H1 (cell line): ENCODE results near the gene ITGAV. TPM values are rescaled to one million over a fixed set of nuclear protein-coding genes. Genes with fewer than 3 reads are reported as not detected.

ENCODE experiments used
- CTCF ChIA-PET: fragments of 300-600 bp; sonication (Branson Sonifier 250); formaldehyde crosslinking; loops from one replicate; lab custom pipeline; 2021; ENCODE audit not compliant: partially characterized antibody; lab: Charles Lee
- POLR2A ChIA-PET: fragments of 300-600 bp; sonication (Branson Sonifier 250); formaldehyde crosslinking; loops from one replicate; lab custom pipeline; 2021; ENCODE audit warnings: inconsistent platforms; ENCODE audit not compliant: partially characterized antibody; lab: Charles Lee
- DNase-seq, 2 experiments: peaks; one replicate each; pipeline versions ENCODE4 v3.0.0 to v3.0.0-alpha.2; 2010 to 2022; ENCODE audit warnings: low spot score in 2 of 2, low read depth in 1 of 2, mixed read lengths in 1 of 2
- FAIRE-seq: peaks from 2 replicates; lab custom pipeline; 2011; peaks lifted over from hg19 to GRCh38; lab: Jason Lieb, UNC
- H2AFZ ChIP-seq: 2 replicates; pipeline ENCODE4 v1.8.1; 2012; ENCODE audit warnings: low read length, inconsistent platforms
- H2AK5ac ChIP-seq: 2 replicates; pipeline ENCODE4 v1.6.1; 2013; ENCODE audit warnings: low read depth, low read length
- H2BK120ac ChIP-seq: replicated peaks from 2 replicates; pipeline ENCODE3; 2013; ENCODE audit warnings: low read depth, low read length, inconsistent platforms
- H2BK12ac ChIP-seq: 2 replicates; pipeline ENCODE4 v1.6.1; 2013; ENCODE audit warnings: low read depth, low read length
- H2BK15ac ChIP-seq: 2 replicates; pipeline ENCODE4 v1.6.1; 2013; ENCODE audit warnings: low read length
- H2BK20ac ChIP-seq: 2 replicates; pipeline ENCODE4 v1.6.1; 2013; ENCODE audit warnings: low read length
- H2BK5ac ChIP-seq: 2 replicates; pipeline ENCODE4 v1.6.1; 2013; ENCODE audit warnings: low read depth, low read length
- H3K14ac ChIP-seq: 2 replicates; pipeline ENCODE4 v1.6.1; 2013; ENCODE audit warnings: inconsistent platforms; ENCODE audit not compliant: insufficient read length
- H3K18ac ChIP-seq: 2 replicates; pipeline ENCODE4 v1.6.1; 2013; ENCODE audit warnings: low read length; ENCODE audit errors: extremely low read depth
- H3K23ac ChIP-seq: 2 replicates; pipeline ENCODE4 v1.6.1; 2013; ENCODE audit warnings: inconsistent platforms; ENCODE audit not compliant: insufficient read length
- H3K23me2 ChIP-seq: 2 replicates; pipeline ENCODE4 v1.6.1; 2013; ENCODE audit warnings: low read depth, low read length
- H3K27ac ChIP-seq: 2 replicates; pipeline ENCODE4 v1.6.1; 2011; ENCODE audit warnings: low read depth, low read length, inconsistent platforms
- H3K27me3 ChIP-seq, 4 experiments: replicated peaks in 1 of 4; 1 replicate in 1 of 4; 2 replicates in 3 of 4; pipeline versions ENCODE4 v1.6.1 to v1.8.1; 2011 to 2013; ENCODE audit warnings: low read length in 3 of 4, mild to moderate bottlenecking in 3 of 4, inconsistent platforms in 2 of 4, mixed read lengths in 2 of 4, moderate library complexity in 1 of 4; ENCODE audit not compliant: control insufficient read depth in 3 of 4, insufficient read depth in 3 of 4; ENCODE audit errors: extremely low read depth in 1 of 4
- H3K36me3 ChIP-seq, 4 experiments: 2 replicates each; pipeline versions ENCODE4 v1.6.1 to v1.8.1; 2011 to 2013; ENCODE audit warnings: mild to moderate bottlenecking in 4 of 4, low read length in 3 of 4, moderate library complexity in 2 of 4, control low read depth in 1 of 4, inconsistent platforms in 1 of 4; ENCODE audit not compliant: insufficient read depth in 4 of 4, control insufficient read depth in 2 of 4
- H3K4ac ChIP-seq: replicated peaks from 2 replicates; pipeline ENCODE3; 2013; ENCODE audit warnings: low read length, low read depth, mixed read lengths, inconsistent platforms; ENCODE audit not compliant: insufficient read length
- H3K4me1 ChIP-seq, 4 experiments: replicated peaks in 1 of 4; 1 replicate in 1 of 4; 2 replicates in 3 of 4; pipeline versions ENCODE4 v1.6.1 to v1.8.1; 2011 to 2013; ENCODE audit warnings: low read length in 3 of 4, inconsistent platforms in 2 of 4, mixed read lengths in 1 of 4; ENCODE audit not compliant: insufficient read depth in 4 of 4, control insufficient read depth in 3 of 4
- H3K4me2 ChIP-seq, 2 experiments: 2 replicates each; pipeline versions ENCODE4 v1.6.1 to v1.8.1; 2011 to 2013; ENCODE audit warnings: low read depth in 2 of 2, low read length in 2 of 2, control low read depth in 1 of 2, inconsistent platforms in 1 of 2, mild to moderate bottlenecking in 1 of 2; ENCODE audit not compliant: insufficient read depth in 1 of 2
- H3K4me3 ChIP-seq, 4 experiments: fragments of 200-600, 300-600 bp in 1 of 4; sonication (generic), shearing (Covaris generic), sonication (Bioruptor Twin) in 1 of 4; 2 replicates each; pipeline versions ENCODE4 v1.5.1 to v1.8.1; 2011 to 2016; ENCODE audit warnings: low read length in 4 of 4, low read depth in 3 of 4, control low read depth in 2 of 4, inconsistent platforms in 2 of 4, mild to moderate bottlenecking in 2 of 4, mixed read lengths in 1 of 4, moderate library complexity in 1 of 4; ENCODE audit not compliant: insufficient read depth in 2 of 4; ENCODE audit errors: extremely low read depth in 1 of 4
- H3K56ac ChIP-seq: replicated peaks from 2 replicates; pipeline ENCODE3; 2013; ENCODE audit warnings: low read depth, mild to moderate bottlenecking, mixed read lengths, low read length, inconsistent platforms; ENCODE audit not compliant: insufficient read length
- H3K79me1 ChIP-seq: 2 replicates; pipeline ENCODE4 v1.6.1; 2013; ENCODE audit warnings: low read depth, low read length, control low read depth
- H3K79me2 ChIP-seq, 2 experiments: 2 replicates each; pipeline versions ENCODE4 v1.6.1 to v1.8.1; 2012 to 2013; ENCODE audit warnings: low read length in 2 of 2, mild to moderate bottlenecking in 2 of 2, inconsistent platforms in 1 of 2; ENCODE audit not compliant: insufficient read depth in 2 of 2, control insufficient read depth in 1 of 2
- H3K9ac ChIP-seq, 4 experiments: replicated peaks in 1 of 4; 1 replicate in 1 of 4; 2 replicates in 3 of 4; pipeline versions ENCODE4 v1.6.1 to v1.8.1; 2011 to 2013; ENCODE audit warnings: low read depth in 3 of 4, low read length in 3 of 4, control low read depth in 2 of 4, mild to moderate bottlenecking in 2 of 4, moderate library complexity in 2 of 4, inconsistent platforms in 1 of 4; ENCODE audit errors: extremely low read depth in 1 of 4
- H3K9me3 ChIP-seq, 2 experiments: 2 replicates each; pipeline versions ENCODE4 v1.6.1 to v1.8.1; 2012 to 2013; ENCODE audit warnings: mild to moderate bottlenecking in 2 of 2, moderate library complexity in 2 of 2, control low read depth in 1 of 2, inconsistent platforms in 1 of 2, low read depth in 1 of 2, low read length in 1 of 2, mixed read lengths in 1 of 2; ENCODE audit not compliant: insufficient read depth in 2 of 2
- H4K20me1 ChIP-seq, 2 experiments: replicated peaks in 1 of 2; 2 replicates each; pipeline versions ENCODE3 to v1.8.1; 2011 to 2013; ENCODE audit warnings: inconsistent platforms in 2 of 2, low read length in 2 of 2, mild to moderate bottlenecking in 1 of 2; ENCODE audit not compliant: insufficient read depth in 2 of 2, control insufficient read depth in 1 of 2
- H4K5ac ChIP-seq: 2 replicates; pipeline ENCODE4 v1.6.1; 2013; ENCODE audit warnings: low read length, low read depth, mixed read lengths, inconsistent platforms; ENCODE audit not compliant: insufficient read length
- H4K8ac ChIP-seq: 2 replicates; pipeline ENCODE4 v1.8.0; 2013; ENCODE audit warnings: mild to moderate bottlenecking, moderate library complexity, low read length, inconsistent platforms; ENCODE audit not compliant: insufficient read depth; ENCODE audit errors: extremely low read depth
- H4K91ac ChIP-seq: replicated peaks from 2 replicates; pipeline ENCODE3; 2013; ENCODE audit warnings: low read length, mixed read lengths, inconsistent platforms; ENCODE audit not compliant: insufficient read length
- CHD1 ChIP-seq: IDR thresholded peaks from 2 replicates; pipeline ENCODE4 v1.6.1; 2012; ENCODE audit warnings: low read depth, low read length, improper control_type of control experiment
- CREB1 ChIP-seq: IDR thresholded peaks from 2 replicates; pipeline ENCODE4 v1.6.1; 2012; ENCODE audit warnings: inconsistent platforms
- CTCF ChIP-seq, 3 experiments: IDR thresholded peaks; 1 replicate in 2 of 3; 2 replicates in 1 of 3; pipeline versions ENCODE4 v1.5.1 to v1.6.1; 2011; ENCODE audit warnings: low read length in 3 of 3, mild to moderate bottlenecking in 3 of 3, inconsistent platforms in 2 of 3, low read depth in 1 of 3, moderate library complexity in 1 of 3; ENCODE audit not compliant: insufficient read depth in 1 of 3; ENCODE audit errors: control extremely low read depth in 1 of 3
- GABPA ChIP-seq: IDR thresholded peaks from 2 replicates; pipeline ENCODE4 v1.6.1; 2011; ENCODE audit warnings: mild to moderate bottlenecking, low read length, moderate library complexity, borderline replicate concordance; ENCODE audit not compliant: insufficient read depth
- JUND ChIP-seq: IDR thresholded peaks from 2 replicates; pipeline ENCODE4 v1.6.1; 2011; ENCODE audit warnings: mild to moderate bottlenecking, improper control_type of control experiment, low read length
- KDM1A ChIP-seq: fragments of 200-600, 300-600 bp; sonication (generic); IDR thresholded peaks from 2 replicates; pipeline ENCODE4 v1.7.1; 2016; ENCODE audit warnings: mild to moderate bottlenecking, low read length, borderline replicate concordance
- KDM5A ChIP-seq: fragments of 200-600 bp; IDR thresholded peaks from 2 replicates; pipeline ENCODE4 v1.7.1; 2012; ENCODE audit warnings: mild to moderate bottlenecking, low read length, inconsistent platforms, mixed read lengths
- MAX ChIP-seq: IDR thresholded peaks from 2 replicates; pipeline ENCODE4 v1.6.1; 2012; ENCODE audit warnings: inconsistent platforms
- POLR2A ChIP-seq, 2 experiments: IDR thresholded peaks; 1 replicate in 1 of 2; 2 replicates in 1 of 2; pipeline ENCODE4 v1.6.1; 2011; ENCODE audit warnings: low read depth in 2 of 2, low read length in 2 of 2, mild to moderate bottlenecking in 2 of 2; ENCODE audit errors: control extremely low read depth in 1 of 2
- RNF2 ChIP-seq: fragments of 200-900, 300-1000 bp; sonication (generic); IDR thresholded peaks from 2 replicates; pipeline ENCODE4 v1.7.1; 2016; ENCODE audit warnings: borderline replicate concordance, low read depth, mild to moderate bottlenecking, antibody characterized with exemption, low read length; ENCODE audit not compliant: poor library complexity, severe bottlenecking; ENCODE audit errors: missing control alignments
- SRF ChIP-seq: IDR thresholded peaks from 2 replicates; pipeline ENCODE4 v1.6.1; 2011; ENCODE audit warnings: mild to moderate bottlenecking, low read depth, low read length, moderate library complexity
- TAF7 ChIP-seq: optimal IDR thresholded peaks from 2 replicates; pipeline ENCODE3; 2011; ENCODE audit warnings: low read depth, mild to moderate bottlenecking, inconsistent platforms, low read length, moderate library complexity, borderline replicate concordance
- WGBS, 2 experiments: shearing (Covaris generic) in 1 of 2; methylation state at CpG; one replicate each; pipeline versions ENCODE4 v1.1.6 to v1.1.7; 2013 to 2015; ENCODE audit warnings: low lambda C conversion rate in 2 of 2, mixed read lengths in 2 of 2, inconsistent platforms in 1 of 2, low coverage in 1 of 2, missing lambda C conversion rate in 1 of 2; ENCODE audit not compliant: insufficient replicate concordance in 2 of 2, insufficient coverage in 1 of 2, insufficient read length in 1 of 2; ENCODE audit errors: extremely low coverage in 1 of 2, missing lambda C conversion rate in 1 of 2; 5-methylcytosine and 5-hydroxymethylcytosine counted together
- polyA plus RNA-seq, 7 experiments: library from polyadenylated mRNA; depleted of rRNA in 3 of 7; stranded (reverse) in 5 of 7; unstranded in 2 of 7; fragments of >200 nt in 5 of 7; fragments of 200-250 nt in 2 of 7; gene quantifications; 1 replicate in 5 of 7; 2 replicates in 1 of 7; 4 replicates in 1 of 7; pipeline versions ENCODE4 v1.2.1 to v1.2.3, GENCODE V29; 2011 to 2013; ENCODE audit warnings: missing spikeins in 2 of 7, mixed read lengths in 2 of 7
- total RNA-seq: library from RNA; stranded (reverse); fragmentation: NEBNext Ultra II Directional; extraction: Animal tissue kit (Norgen Biotek cat#: 25700); gene quantifications from 2 replicates; pipeline ENCODE4 v1.2.1, GENCODE V29; 2021

ITGAV gene
- total and polyA plus RNA-seq, 2 of the 8 experiments (the other 6 are each of a cell fraction or from before 2014, with no cell fraction given): 11.7 to 42.4 TPM

GRCh38 chr2:186573531-186573930 lies 16.3 kb upstream of the ITGAV start:
- FAIRE-seq: no peak
- Histone ChIP-seq H3K18ac (no peak overlapping the region), H2BK15ac (no peak overlapping the region), H3K36me3 (no peaks in the 10 kb centered on the region), H2BK20ac (no peak overlapping the region), H3K27ac (no peak overlapping the region), H4K8ac (no peak overlapping the region), H3K14ac (no peak overlapping the region), H3K23me2 (no peaks in the 10 kb centered on the region), H2AFZ (no peak overlapping the region), H3K4me1 (peaks cover 0 to 2% (median 0%) of the 10 kb centered on the region in 4 experiments; a peak in 2 of 7 replicates), H4K20me1 (no peaks in the 10 kb centered on the region), H2BK12ac (no peak overlapping the region), H3K9ac (no peak overlapping the region), H3K9me3 (no peaks in the 10 kb centered on the region), H3K4ac (no peak overlapping the region), H2BK120ac (no peak overlapping the region), H3K23ac (no peak overlapping the region), H3K79me1 (no peaks in the 10 kb centered on the region), H3K56ac (no peak overlapping the region), H4K91ac (no peak overlapping the region), H4K5ac (no peak overlapping the region), H3K4me3 (no peak overlapping the region), H3K79me2 (no peaks in the 10 kb centered on the region), H3K27me3 (no peaks in the 10 kb centered on the region), H2BK5ac (no peak overlapping the region), H2AK5ac (no peak overlapping the region), H3K4me2 (no peak overlapping the region)
- no peak for DNase-seq
- POLR2A ChIA-PET: interaction anchor here (3.5 kb wide), 1 partner anchor 16 kb away, joined by 11 read pairs; the partner anchor contains the start of gene ITGAV
- CTCF ChIA-PET: no interaction called here
- WGBS, 2 experiments: 93% methylated on average over 3 of the region's 3 CpGs; no CpG with 5 or more reads in 1 of the 2 experiments
- TF ChIP-seq KDM5A (no peak), CHD1 (no peak), CREB1 (no peak), JUND (no peak), POLR2A (IDR thresholded peaks at IDR 0.05; ENCODE audit: control extremely low read depth in 1 of 2, low read depth in 2 of 2, low read length in 2 of 2) (no peak), MAX (no peak), RNF2 (no peak), KDM1A (no peak), CTCF (IDR thresholded peaks at IDR 0.05; ENCODE audit: control extremely low read depth in 1 of 3, insufficient read depth in 1 of 3, low read depth in 1 of 3, low read length in 3 of 3) (no peak), SRF (no peak), GABPA (no peak), TAF7 (no peak)
